IPS-NIHi11 (cell line): ENCODE data around the gene SEMA7A.
"Not testable (repeated sequence)": the region's sequence is repeated elsewhere in the genome, so short reads cannot be mapped to it uniquely, and the experiment has no call there.

ENCODE experiments used
- DNase-seq: peaks from one replicate; pipeline ENCODE4 v3.0.0; 2012; ENCODE audit warnings: mixed read lengths, low spot score

Gene SEMA7A, protein sequence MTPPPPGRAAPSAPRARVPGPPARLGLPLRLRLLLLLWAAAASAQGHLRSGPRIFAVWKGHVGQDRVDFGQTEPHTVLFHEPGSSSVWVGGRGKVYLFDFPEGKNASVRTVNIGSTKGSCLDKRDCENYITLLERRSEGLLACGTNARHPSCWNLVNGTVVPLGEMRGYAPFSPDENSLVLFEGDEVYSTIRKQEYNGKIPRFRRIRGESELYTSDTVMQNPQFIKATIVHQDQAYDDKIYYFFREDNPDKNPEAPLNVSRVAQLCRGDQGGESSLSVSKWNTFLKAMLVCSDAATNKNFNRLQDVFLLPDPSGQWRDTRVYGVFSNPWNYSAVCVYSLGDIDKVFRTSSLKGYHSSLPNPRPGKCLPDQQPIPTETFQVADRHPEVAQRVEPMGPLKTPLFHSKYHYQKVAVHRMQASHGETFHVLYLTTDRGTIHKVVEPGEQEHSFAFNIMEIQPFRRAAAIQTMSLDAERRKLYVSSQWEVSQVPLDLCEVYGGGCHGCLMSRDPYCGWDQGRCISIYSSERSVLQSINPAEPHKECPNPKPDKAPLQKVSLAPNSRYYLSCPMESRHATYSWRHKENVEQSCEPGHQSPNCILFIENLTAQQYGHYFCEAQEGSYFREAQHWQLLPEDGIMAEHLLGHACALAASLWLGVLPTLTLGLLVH

GRCh38 chr15:74433592-74434262 lies at the start of gene SEMA7A:
TSS of gene SEMA7A (minus strand) at chr15:74433958. CDS start at chr15:74433918, 40 bp downstream.
- peak; percentile 99 for DNase-seq

DNA sequence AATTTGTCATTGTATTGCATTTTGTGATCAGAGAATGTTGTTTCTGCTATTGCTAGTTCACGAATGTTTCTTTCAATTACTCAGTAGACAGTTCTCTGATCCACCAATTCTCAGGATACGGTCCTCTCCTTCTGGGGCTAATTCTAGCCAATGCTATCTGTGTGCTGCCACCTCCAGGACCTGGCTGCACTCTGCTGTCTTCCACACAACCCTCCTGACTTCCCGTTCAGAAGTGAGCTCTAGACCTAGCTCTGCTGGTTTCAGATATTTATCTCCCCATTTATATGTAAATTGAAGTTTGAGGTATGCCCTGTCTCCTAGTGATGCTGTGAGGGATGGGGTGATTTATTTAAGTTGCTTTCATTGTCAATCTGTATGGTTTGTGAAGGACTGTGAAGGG lies 48.9 kb upstream of the SEMA7A start:
- DNase-seq = peak; percentile 57

- not testable (repeated sequence) for DNase-seq
Measured at GRCh38 chr15:74480364-74480763, 46.6 kb upstream of the SEMA7A start.

GRCh38 chr15:74471621-74472020 lies 37.9 kb upstream of the SEMA7A start:
- not testable (repeated sequence) for DNase-seq

GRCh38 chr15:74470631-74471395 lies 37.1 kb upstream of the SEMA7A start:
- no peak for DNase-seq

- no peak for DNase-seq
Measured at GRCh38 chr15:74468341-74469032, 34.7 kb upstream of the SEMA7A start.

GRCh38 chr15:74466570-74466969 lies 32.8 kb upstream of the SEMA7A start:
- DNase-seq = no peak

DNA sequence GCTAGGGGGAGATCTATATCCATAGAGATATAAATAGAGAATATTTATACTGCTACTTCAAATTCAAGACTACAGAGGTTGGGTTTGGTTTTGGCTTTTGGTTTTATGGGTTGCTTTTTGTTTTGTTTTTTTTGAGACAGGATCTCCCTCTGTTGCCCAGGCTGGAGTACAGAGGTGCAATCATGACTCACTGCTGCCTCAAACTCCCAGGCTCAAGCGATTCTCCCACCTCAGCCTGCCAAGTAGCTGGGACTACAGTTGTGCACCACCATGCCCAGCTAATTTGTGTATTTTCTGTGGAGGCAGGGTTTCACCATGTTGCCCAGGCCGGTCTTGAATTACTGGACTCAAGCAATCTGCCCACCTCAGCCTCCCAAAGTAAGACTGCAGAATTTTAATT lies 31.1 kb upstream of the SEMA7A start:
- DNase-seq = no peak

GRCh38 chr15:74464216-74464615 lies 30.5 kb upstream of the SEMA7A start:
- no peak for DNase-seq

DNA sequence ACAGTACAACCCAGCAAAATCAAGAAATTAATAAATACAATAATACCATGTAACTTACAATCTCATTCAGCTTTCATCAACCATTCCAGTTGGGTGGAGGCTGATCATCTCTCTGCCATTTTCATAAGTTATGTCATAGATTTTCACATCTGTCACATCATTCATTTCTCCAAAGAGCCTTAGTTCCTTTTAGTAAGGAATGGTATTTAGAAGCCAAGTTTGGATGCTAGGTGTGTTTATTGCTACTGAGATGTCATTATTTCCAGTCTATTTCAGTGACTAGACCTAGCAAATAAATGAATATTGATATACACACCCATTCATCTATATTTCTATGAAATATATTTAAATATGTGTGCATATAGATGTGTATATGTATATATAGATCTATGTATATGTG lies 29.9 kb upstream of the SEMA7A start:
- no peak for DNase-seq

DNA sequence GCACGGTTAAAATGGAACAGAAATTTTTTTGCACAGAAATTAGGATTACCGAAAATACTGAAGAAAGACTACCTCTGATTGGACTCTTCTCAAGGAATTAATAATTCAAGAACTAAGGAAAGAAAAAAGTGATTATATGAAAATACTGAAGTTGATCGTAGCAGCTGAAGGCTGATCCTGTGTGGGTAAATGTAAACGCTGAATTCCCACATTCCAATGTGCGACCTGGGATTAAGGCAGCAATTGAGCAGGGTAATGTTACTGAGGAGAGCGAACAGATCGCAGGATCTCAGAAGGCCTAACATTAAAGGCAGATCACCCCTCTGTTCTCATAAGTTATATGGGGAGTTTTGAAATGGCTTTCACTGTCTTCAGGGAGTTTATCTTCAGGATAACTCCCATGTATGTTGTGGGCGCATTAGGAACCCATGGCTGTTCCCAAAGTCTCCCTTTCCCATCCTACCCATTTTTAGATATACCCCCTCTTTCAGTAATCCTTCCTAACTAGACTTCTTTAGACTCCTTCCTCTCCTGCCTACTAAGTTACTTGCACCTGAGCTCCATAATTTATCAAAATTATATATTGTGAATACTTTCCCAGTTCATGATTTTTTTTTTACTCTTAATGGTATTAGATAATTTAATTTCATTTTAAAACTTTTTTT lies 28.2 kb upstream of the SEMA7A start:
- DNase-seq = no peak

GRCh38 chr15:74460871-74461846 lies 27.4 kb upstream of the SEMA7A start, which contains the start of gene UBL7:
TSS of gene UBL7 (minus strand) at chr15:74461160. CDS start at chr15:74458867, 2,293 bp downstream.
- peak; percentile 98 for DNase-seq

GRCh38 chr15:74460298-74460697 lies 26.5 kb upstream of the SEMA7A start:
- no peak for DNase-seq

DNA sequence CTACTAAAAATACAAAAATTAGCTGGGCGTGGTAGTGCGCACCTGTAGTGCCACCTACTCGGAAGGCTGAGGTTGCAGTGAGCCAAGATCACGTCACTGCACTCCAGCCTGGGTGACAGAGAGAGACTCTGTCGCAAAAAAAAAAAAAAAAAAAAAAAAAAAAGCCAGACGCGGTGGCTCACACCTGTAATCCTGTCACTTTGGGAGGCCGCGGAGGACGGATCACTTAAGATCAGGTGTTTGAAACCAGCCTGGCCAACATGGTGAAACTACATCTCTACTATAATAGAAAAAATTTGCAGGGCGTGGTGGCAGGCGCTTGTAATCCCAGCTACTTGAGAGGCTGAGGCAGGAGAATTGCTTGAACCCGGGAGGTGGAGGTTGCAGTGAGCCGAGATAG lies 26.0 kb upstream of the SEMA7A start:
- not testable (repeated sequence) for DNase-seq

- DNase-seq = no peak
Measured at GRCh38 chr15:74458473-74458872, 24.7 kb upstream of the SEMA7A start.

- not testable (repeated sequence) for DNase-seq
Measured at GRCh38 chr15:74457036-74457435, 23.3 kb upstream of the SEMA7A start.

DNA sequence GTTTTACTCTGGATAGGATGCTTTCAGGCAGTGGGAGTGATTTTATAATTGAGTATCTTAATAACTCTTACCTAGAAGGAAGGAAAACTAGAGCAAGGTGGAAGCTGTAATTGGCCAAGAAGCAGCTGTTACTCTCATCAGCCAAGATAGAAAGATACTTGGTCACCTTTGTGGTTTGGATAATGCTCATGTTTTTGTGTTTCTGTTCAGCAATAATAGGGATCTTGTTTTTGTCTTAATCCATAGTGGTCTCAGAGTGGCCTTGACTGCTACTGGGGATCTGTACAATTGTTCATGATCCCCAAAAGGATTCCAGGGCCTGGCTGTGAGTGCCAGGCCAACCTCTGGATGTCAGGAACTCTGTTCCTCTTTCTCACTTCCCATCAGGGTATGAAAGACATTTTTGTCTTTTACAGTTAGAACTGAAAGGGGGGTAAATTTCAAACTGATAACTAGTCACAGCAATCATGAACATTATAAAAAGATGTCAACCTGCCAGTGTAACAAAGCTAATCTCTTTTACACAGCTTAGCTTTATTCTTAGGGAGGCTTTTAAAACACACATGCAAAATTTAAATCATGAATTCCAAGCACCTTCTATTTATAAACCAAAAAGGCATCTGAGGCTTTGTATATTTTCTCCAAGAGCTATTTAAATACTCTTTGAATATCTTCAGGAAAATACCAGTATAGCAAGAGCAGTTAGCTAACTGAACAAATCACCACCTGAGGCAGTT lies 21.2 kb upstream of the SEMA7A start:
- no peak for DNase-seq

DNA sequence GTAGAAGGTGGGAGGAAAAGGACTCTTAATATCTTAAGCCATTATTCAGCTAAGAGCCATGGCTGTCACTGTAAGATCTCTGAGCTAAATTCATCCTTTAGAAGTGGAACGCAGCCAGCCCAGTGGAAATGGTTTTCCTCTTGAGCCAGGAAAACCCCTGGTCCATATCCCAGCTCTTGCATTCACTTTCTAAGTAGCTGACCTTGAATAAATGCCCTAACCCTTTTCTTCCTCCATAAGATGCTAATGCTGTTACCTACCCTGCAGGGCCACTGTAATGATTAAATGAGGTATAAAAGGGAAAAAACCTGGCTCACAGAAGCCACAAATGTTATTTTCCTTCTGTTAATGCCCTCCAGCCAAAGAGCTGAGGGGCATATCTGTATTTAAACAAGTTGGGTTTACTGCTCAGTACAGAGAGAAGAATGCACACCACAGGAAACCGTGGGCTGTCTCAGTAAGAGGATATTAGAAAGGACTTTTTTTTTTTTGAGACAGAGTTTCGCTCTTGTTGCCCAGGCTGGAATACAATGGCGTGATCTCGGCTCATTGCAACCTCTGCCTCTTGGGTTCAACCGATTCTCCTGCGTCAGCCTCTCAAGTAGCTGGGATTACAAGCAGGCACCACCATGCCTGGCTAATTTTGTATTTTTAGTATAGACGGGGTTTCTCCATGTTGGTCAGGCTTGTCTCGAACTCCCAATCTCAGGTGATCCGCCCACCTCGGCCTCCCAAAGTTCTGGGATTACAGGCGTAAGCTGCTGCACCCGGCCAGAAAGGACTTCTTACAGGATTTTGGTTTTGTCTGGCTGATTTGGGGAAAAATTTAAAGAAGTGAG lies 20.4 kb upstream of the SEMA7A start:
- no peak for DNase-seq
